HL-60 (cell line): Measurements from ENCODE around the gene POU5F1.

Source experiments
- DNase-seq, 2 experiments: peaks; one replicate each; pipeline ENCODE4 v3.0.0-alpha.2; 2010 to 2020; ENCODE audit warnings: low read depth in 1 of 2, low spot score in 1 of 2
- H3K27ac ChIP-seq: fragments of 250-450 bp; sonication (Bioruptor Pico); replicated peaks from 2 replicates; pipeline ENCODE4 v1.5.1; 2020; ENCODE audit warnings: mild to moderate bottlenecking, moderate library complexity
- H3K27me3 ChIP-seq: fragments of 250-450 bp; sonication (Bioruptor Pico); 2 replicates; pipeline ENCODE4 v1.5.1; 2021; ENCODE audit warnings: mild to moderate bottlenecking, moderate library complexity; ENCODE audit not compliant: insufficient read depth, poor library complexity, severe bottlenecking
- H3K4me3 ChIP-seq: replicated peaks from 2 replicates; pipeline ENCODE4 v1.5.1; 2011; ENCODE audit warnings: mild to moderate bottlenecking, control low read depth, low read length; ENCODE audit not compliant: insufficient read depth
- CTCF ChIP-seq: IDR thresholded peaks from one replicate; pipeline ENCODE4 v1.5.1; 2011; ENCODE audit warnings: low read length, control low read depth, inconsistent platforms; ENCODE audit not compliant: insufficient read depth
- GABPA ChIP-seq: IDR thresholded peaks from 2 replicates; pipeline ENCODE4 v1.6.1; 2012; ENCODE audit warnings: low read depth
- POLR2AphosphoS5 ChIP-seq: IDR thresholded peaks from 2 replicates; pipeline ENCODE4 v1.6.1; 2012; ENCODE audit warnings: low read depth
- REST ChIP-seq: IDR thresholded peaks from 2 replicates; pipeline ENCODE4 v1.6.1; 2012; ENCODE audit warnings: low read depth; ENCODE audit not compliant: insufficient replicate concordance
- SPI1 ChIP-seq: IDR thresholded peaks from 2 replicates; pipeline ENCODE4 v1.6.1; 2012; ENCODE audit warnings: low read depth, mild to moderate bottlenecking, borderline replicate concordance

POU5F1 gene

DNA sequence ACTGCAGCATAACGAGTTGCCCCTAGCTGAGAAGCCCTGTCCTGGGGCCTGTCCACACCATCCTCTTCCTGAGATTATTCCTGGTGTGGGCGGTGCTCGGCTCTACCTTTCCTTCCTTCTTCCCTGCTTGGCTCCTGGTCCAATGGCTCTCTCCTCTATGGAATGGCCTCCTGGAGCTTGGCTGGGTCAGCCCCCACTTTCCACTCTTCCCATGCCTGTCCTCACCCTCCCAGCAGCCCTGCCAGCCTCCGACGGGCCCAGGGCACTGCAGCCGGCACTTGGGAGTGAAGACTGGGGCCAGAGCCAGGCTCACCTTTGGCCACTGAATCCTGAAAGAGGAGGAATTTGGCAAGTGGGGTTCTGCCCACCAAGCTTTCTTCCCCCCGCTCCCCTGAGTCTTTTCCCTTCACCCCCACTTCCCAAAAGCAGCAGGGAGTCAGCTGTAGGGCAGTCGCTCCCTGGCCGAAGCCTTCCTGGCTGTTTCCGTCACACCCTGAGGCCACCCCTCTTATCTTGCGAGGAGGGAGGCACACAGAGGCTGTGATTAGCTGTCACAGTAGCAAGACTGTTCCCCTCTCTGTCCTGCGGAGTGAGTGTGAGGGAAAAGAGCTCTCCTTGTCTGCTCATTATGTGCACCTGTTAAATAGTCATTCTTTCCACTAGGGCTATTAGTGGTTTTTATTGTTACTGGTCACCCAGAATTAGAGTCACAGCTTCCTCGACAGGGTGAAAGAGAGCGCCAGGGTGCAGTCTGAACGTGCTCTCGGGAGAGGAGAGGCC, 43.9 kb downstream of the POU5F1 start:
- TF ChIP-seq CTCF = no peak
- no peak for TF ChIP-seq POLR2AphosphoS5
- no peak for TF ChIP-seq GABPA
- TF ChIP-seq SPI1 = no peak
- TF ChIP-seq REST = no peak
- Histone ChIP-seq H3K4me3 (no peak overlapping the region), H3K27me3 (peaks cover 5% of the 10 kb centered on the region), H3K27ac (no peak overlapping the region)
- DNase-seq = no peak

GRCh38 chr6:31125586-31126363, 44.7 kb downstream of the POU5F1 start:
- H3K27ac ChIP-seq = no peak overlapping the region
- H3K27me3 ChIP-seq = peaks cover 5% of the 10 kb centered on the region
- no peak for DNase-seq
- H3K4me3 ChIP-seq = no peak overlapping the region
- no peak for TF ChIP-seq REST
- no peak for TF ChIP-seq POLR2AphosphoS5
- no peak for TF ChIP-seq GABPA
- no peak for TF ChIP-seq SPI1
- no peak for TF ChIP-seq CTCF

DNA sequence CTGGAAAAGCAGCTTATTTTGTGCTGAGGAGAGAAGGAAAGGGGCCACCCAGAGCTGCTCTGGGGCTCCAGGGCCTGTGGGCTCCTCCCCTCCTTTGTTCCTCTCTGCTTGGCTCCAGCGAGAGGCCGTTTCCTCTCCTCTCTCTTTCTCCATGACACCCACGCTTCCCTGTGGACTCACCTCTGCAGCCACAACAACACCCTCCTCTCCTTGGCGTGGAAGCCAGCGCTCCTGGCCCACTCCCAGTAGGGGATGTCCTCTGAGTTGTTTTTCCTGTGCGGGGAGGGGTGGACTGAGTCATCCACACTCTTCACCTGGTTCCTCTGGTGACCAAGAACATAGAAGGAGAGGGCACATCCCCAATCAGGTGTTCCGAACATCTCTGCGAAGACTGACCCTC, 45.3 kb downstream of the POU5F1 start:
- TF ChIP-seq REST (no peak), POLR2AphosphoS5 (no peak), CTCF (no peak), GABPA (no peak), SPI1 (no peak)
- no peak overlapping the region for H3K4me3 ChIP-seq
- peaks cover 5% of the 10 kb centered on the region for H3K27me3 ChIP-seq
- H3K27ac ChIP-seq = no peak overlapping the region
- DNase-seq = no peak
